ENCODE results near the gene LTBP1.

DNA sequence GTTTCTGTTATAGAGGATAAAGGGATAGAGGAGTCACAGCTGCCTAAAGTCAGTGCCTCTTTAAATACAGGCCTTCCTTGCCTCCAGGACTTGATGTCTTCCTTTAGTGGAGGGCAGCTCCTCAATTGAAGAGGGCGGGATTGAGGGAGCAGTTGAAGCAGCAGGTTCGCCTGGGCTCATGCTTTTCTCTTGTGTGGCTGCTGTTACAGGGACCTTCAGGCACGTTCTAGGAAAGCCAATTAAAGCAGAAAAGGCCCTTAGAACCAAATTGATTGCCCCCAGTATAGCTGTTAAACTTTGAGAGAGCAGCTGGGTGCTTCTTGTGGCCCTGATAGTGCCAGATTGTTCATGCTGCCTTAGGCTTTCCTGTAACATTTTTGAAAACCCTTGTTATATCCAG is 42.0 kb upstream of the LTBP1 start:
- TF ChIP-seq POLR2AphosphoS5 (IDR thresholded peaks at IDR 0.05; ENCODE audit: low read depth, low read length), result no peak
- no peak for TF ChIP-seq CTCF (IDR thresholded peaks at IDR 0.05)
- TF ChIP-seq, protein P1, sequence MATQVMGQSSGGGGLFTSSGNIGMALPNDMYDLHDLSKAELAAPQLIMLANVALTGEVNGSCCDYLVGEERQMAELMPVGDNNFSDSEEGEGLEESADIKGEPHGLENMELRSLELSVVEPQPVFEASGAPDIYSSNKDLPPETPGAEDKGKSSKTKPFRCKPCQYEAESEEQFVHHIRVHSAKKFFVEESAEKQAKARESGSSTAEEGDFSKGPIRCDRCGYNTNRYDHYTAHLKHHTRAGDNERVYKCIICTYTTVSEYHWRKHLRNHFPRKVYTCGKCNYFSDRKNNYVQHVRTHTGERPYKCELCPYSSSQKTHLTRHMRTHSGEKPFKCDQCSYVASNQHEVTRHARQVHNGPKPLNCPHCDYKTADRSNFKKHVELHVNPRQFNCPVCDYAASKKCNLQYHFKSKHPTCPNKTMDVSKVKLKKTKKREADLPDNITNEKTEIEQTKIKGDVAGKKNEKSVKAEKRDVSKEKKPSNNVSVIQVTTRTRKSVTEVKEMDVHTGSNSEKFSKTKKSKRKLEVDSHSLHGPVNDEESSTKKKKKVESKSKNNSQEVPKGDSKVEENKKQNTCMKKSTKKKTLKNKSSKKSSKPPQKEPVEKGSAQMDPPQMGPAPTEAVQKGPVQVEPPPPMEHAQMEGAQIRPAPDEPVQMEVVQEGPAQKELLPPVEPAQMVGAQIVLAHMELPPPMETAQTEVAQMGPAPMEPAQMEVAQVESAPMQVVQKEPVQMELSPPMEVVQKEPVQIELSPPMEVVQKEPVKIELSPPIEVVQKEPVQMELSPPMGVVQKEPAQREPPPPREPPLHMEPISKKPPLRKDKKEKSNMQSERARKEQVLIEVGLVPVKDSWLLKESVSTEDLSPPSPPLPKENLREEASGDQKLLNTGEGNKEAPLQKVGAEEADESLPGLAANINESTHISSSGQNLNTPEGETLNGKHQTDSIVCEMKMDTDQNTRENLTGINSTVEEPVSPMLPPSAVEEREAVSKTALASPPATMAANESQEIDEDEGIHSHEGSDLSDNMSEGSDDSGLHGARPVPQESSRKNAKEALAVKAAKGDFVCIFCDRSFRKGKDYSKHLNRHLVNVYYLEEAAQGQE (IDR thresholded peaks at IDR 0.05; ENCODE audit: insufficient read depth in 1 of 2, low read depth in 2 of 2, low read length in 1 of 2), result no peak

Data from Panc1 (cell line).